Mesothelial cell of epicardium (in vitro differentiated cells): ENCODE data around the gene ADAMTSL1. TPM values are rescaled to one million over a fixed set of nuclear protein-coding genes. Genes with fewer than 3 reads are reported as not detected.

ENCODE experiments used
- DNase-seq, 2 experiments: peaks; one replicate each; pipeline ENCODE4 v3.0.0; 2021; ENCODE audit warnings: low spot score in 2 of 2; ENCODE audit not compliant: unreplicated experiment in 2 of 2
- H3K27ac Mint-ChIP-seq: 2 replicates; pipeline ENCODE4 v1.8.0; 2021; ENCODE audit warnings: mixed read lengths
- H3K27me3 Mint-ChIP-seq: 2 replicates; pipeline ENCODE4 v1.8.0; 2021; ENCODE audit warnings: low read depth, mixed read lengths
- H3K36me3 Mint-ChIP-seq: 2 replicates; pipeline ENCODE4 v1.8.0; 2021; ENCODE audit warnings: mixed read lengths
- H3K4me1 Mint-ChIP-seq: 2 replicates; pipeline ENCODE4 v1.8.0; 2021; ENCODE audit warnings: mixed read lengths
- H3K4me3 Mint-ChIP-seq: 2 replicates; pipeline ENCODE4 v1.8.0; 2021; ENCODE audit warnings: mild to moderate bottlenecking, moderate library complexity, mixed read lengths
- H3K9me3 Mint-ChIP-seq: 2 replicates; pipeline ENCODE4 v1.8.0; 2021; ENCODE audit warnings: mixed read lengths
- CTCF ChIP-seq: fragments of 200-600 bp; sonication (generic); IDR thresholded peaks from one replicate; pipeline ENCODE4 v1.5.0; 2021; ENCODE audit warnings: antibody characterized with exemption; ENCODE audit not compliant: unreplicated experiment
- total RNA-seq: library from RNA; stranded (reverse); gene quantifications from 3 replicates; pipeline ENCODE4 v1.2.1, GENCODE V29; 2021

ADAMTSL1 gene
- total RNA-seq, 1 donor from 2014 or later, result 48.0 TPM

GRCh38 chr9:18516514-18516913, 42.6 kb downstream of the ADAMTSL1 start:
- no peak overlapping the region for H3K27ac Mint-ChIP-seq
- H3K36me3 Mint-ChIP-seq, result no peaks in the 10 kb centered on the region
- TF ChIP-seq CTCF, result no peak
- H3K4me3 Mint-ChIP-seq, result no peak overlapping the region
- peaks cover 8% of the 10 kb centered on the region for H3K9me3 Mint-ChIP-seq
- H3K4me1 Mint-ChIP-seq, result peaks cover 11% of the 10 kb centered on the region
- no peak for DNase-seq
- H3K27me3 Mint-ChIP-seq, result peaks cover 8% of the 10 kb centered on the region

GRCh38 chr9:18516965-18517364, 43.0 kb downstream of the ADAMTSL1 start:
- no peak for TF ChIP-seq CTCF
- Mint-ChIP-seq H3K4me1 (peaks cover 11% of the 10 kb centered on the region), H3K9me3 (peaks cover 8% of the 10 kb centered on the region), H3K4me3 (no peak overlapping the region), H3K27ac (no peak overlapping the region), H3K36me3 (no peaks in the 10 kb centered on the region), H3K27me3 (peaks cover 8% of the 10 kb centered on the region)
- no peak for DNase-seq

- H3K4me1 Mint-ChIP-seq, result peaks cover 11% of the 10 kb centered on the region
- DNase-seq, result no peak
- no peaks in the 10 kb centered on the region for H3K36me3 Mint-ChIP-seq
- H3K4me3 Mint-ChIP-seq, result no peak overlapping the region
- H3K27ac Mint-ChIP-seq, result peak overlapping the region; percentile 33
- peaks cover 9% of the 10 kb centered on the region for H3K9me3 Mint-ChIP-seq
- no peak for TF ChIP-seq CTCF
- peaks cover 12% of the 10 kb centered on the region for H3K27me3 Mint-ChIP-seq
Observed at GRCh38 chr9:18520416-18521047, 46.6 kb downstream of the ADAMTSL1 start.

- no peak for DNase-seq
- Mint-ChIP-seq H3K4me3 (no peak overlapping the region), H3K27ac (peak overlapping the region; percentile 4), H3K4me1 (no peaks in the 10 kb centered on the region), H3K27me3 (peaks cover 7% of the 10 kb centered on the region), H3K36me3 (no peaks in the 10 kb centered on the region), H3K9me3 (peaks cover 5% of the 10 kb centered on the region)
- TF ChIP-seq CTCF, result no peak
Observed at GRCh38 chr9:18526685-18527084, 52.7 kb downstream of the ADAMTSL1 start.

GRCh38 chr9:18531136-18532065, 57.4 kb downstream of the ADAMTSL1 start:
- DNase-seq, result no peak
- TF ChIP-seq CTCF, result no peak
- peaks cover 29% of the 10 kb centered on the region for H3K9me3 Mint-ChIP-seq
- peaks cover 24% of the 10 kb centered on the region for H3K36me3 Mint-ChIP-seq
- no peak overlapping the region for H3K4me3 Mint-ChIP-seq
- H3K27ac Mint-ChIP-seq, result no peak overlapping the region
- no peaks in the 10 kb centered on the region for H3K27me3 Mint-ChIP-seq
- H3K4me1 Mint-ChIP-seq, result no peaks in the 10 kb centered on the region
